ENCODE results near the gene PRKRIP1. TPM values are rescaled to one million over a fixed set of nuclear protein-coding genes. Genes with fewer than 3 reads are reported as not detected.
"Not testable (repeated sequence)": the region's sequence is repeated elsewhere in the genome, so short reads cannot be mapped to it uniquely, and the experiment has no call there.

PRKRIP1 gene
- total RNA-seq, 4 donors from 2014 or later = 24.8 to 97.3 (median 33.6) TPM

GRCh38 chr7:102376964-102377466 lies 19.1 kb upstream of the PRKRIP1 start:
- Histone ChIP-seq H3K4me1 (no peaks in the 10 kb centered on the region), H3K4me3 (no peak overlapping the region), H3K36me3 (peaks cover 0 to 18% (median 9%) of the 10 kb centered on the region in 4 donors), H3K9me3 (no peaks in the 10 kb centered on the region), H3K27ac (no peak overlapping the region), H3K27me3 (no peaks in the 10 kb centered on the region)
- WGBS, 2 donors (ENCODE audit: low coverage in 1 of 2) = 78 to 85% methylated on average over 4 to 6 of the region's 6 CpGs
- TF ChIP-seq POLR2A (IDR thresholded peaks at IDR 0.05) = no peak
- TF ChIP-seq CTCF (IDR thresholded peaks at IDR 0.05) = no peak
- TF ChIP-seq POLR2AphosphoS5 (IDR thresholded peaks at IDR 0.05) = no peak
- no peak for TF ChIP-seq EP300 (IDR thresholded peaks at IDR 0.05; ENCODE audit: low read depth)
- DNase-seq = no peak
- intact Hi-C loops (cut with DNase I; ENCODE audit: low total_unique reads) (no loop called here), in situ Hi-C loops (cut with MboI; ENCODE audit: low pct_ligation_motif_present in 1 of 4, low pct_unique_long_range_greater_than_20kb in 1 of 4, low sequenced_read_pairs in 3 of 4) (loop anchor here in 1 of 4 donors (25.0 kb wide), 1 partner anchor 840 kb away; no protein-coding TSS in a partner anchor)

DNA sequence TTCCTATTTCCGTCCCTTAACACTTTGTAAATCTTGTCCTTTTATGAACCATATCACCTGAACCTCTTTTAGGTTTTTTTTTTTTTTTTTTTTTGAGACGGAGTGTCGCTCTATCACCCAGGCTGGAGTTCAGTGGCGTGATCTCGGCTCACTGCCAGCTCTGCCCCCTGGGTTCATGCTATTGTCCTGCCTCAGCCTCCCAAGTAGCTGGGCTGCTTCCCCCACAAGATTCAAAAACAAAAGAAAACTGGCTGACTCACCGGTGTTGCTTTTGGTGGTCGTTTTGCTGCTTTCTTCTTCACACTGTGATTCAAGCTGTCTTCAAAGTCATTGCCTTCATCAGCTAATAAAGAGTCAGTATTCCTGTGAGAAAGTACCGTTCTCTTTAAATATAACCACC lies 15.3 kb upstream of the PRKRIP1 start:
- in situ Hi-C loops (cut with MboI; ENCODE audit: low pct_ligation_motif_present in 1 of 4, low pct_unique_long_range_greater_than_20kb in 1 of 4, low sequenced_read_pairs in 3 of 4) = loop anchor here in 1 of 4 donors (25.0 kb wide), 1 partner anchor 844 kb away; no protein-coding TSS in a partner anchor
- H3K9me3 ChIP-seq; intact Hi-C loops (cut with DNase I; ENCODE audit: low total_unique reads); H3K4me3 ChIP-seq; H3K27ac ChIP-seq; H3K27me3 ChIP-seq; H3K4me1 ChIP-seq; DNase-seq: not testable (repeated sequence)
- WGBS, 2 donors (ENCODE audit: low coverage in 1 of 2) = 92 to 100% methylated on average over 5 to 8 of the region's 8 CpGs
- peaks cover 0 to 18% (median 7%) of the 10 kb centered on the region in 4 donors for H3K36me3 ChIP-seq

DNA sequence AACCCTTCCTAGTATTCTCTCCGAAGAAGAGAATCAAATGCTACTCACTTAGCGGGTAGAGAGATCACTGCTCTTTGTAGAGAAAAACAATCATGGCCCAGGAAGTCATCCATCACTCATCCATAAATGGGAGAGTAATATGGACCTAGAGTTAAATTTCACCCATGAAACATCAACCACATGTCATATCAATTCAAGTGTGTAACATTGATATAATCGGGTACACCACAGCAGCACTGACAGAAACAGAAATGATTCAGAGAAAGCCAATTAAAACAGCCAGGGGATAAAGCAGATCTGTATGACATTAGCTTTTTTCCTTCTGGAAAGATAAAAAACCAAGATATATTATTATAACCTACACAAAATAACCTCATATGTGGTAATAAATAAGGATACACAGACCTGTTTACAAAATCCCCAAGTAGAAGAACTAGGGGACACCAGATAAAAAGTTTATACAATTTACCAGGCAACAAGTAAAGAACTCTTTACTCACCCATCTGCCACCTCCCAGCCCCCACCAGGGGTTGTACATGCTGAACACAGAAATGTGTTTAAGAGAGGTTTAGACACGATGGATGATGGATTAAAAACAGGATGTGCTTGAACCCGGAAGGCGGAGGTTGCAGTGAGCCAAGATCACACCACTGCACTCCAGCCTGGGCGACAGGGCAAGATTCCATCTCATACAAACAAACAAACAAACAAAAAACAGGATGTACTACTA lies 14.3 kb upstream of the PRKRIP1 start:
- H3K4me3 ChIP-seq; H3K4me1 ChIP-seq; DNase-seq; H3K9me3 ChIP-seq; H3K27ac ChIP-seq; H3K27me3 ChIP-seq; intact Hi-C loops (cut with DNase I; ENCODE audit: low total_unique reads): not testable (repeated sequence)
- in situ Hi-C loops (cut with MboI; ENCODE audit: low pct_ligation_motif_present in 1 of 4, low pct_unique_long_range_greater_than_20kb in 1 of 4, low sequenced_read_pairs in 3 of 4) = loop anchor here in 1 of 4 donors (25.0 kb wide), 1 partner anchor 845 kb away; no protein-coding TSS in a partner anchor
- H3K36me3 ChIP-seq = peaks cover 0 to 15% (median 7%) of the 10 kb centered on the region in 4 donors
- WGBS, 2 donors (ENCODE audit: low coverage in 1 of 2) = 86 to 87% methylated on average over 2 to 7 of the region's 7 CpGs

DNA sequence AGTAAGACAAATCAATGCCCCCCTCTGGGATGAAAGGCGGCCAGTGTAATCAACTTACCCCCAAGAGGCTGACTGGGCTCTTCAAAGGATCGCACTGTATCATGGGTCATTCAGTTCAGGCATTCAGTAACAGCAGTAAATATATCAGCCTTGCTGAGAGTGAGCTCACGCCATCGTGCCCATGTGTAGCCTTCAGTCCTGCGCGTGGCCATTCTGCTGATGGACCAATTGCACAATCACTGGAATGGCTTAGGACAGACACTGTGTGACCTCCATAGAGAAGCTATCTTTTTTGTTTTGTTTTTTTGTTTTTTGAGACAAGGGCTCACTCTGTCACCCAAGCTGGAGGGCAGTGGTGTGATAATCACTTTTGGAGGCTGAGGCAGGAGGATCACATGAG lies 9.1 kb upstream of the PRKRIP1 start:
- no peaks in the 10 kb centered on the region for H3K9me3 ChIP-seq
- TF ChIP-seq CTCF (IDR thresholded peaks at IDR 0.05) (no peak), POLR2A (IDR thresholded peaks at IDR 0.05) (no peak), POLR2AphosphoS5 (IDR thresholded peaks at IDR 0.05) (no peak), EP300 (IDR thresholded peaks at IDR 0.05; ENCODE audit: low read depth) (no peak)
- no peak overlapping the region for H3K4me3 ChIP-seq
- intact Hi-C loops (cut with DNase I; ENCODE audit: low total_unique reads) (no loop called here), in situ Hi-C loops (cut with MboI; ENCODE audit: low pct_ligation_motif_present in 1 of 4, low pct_unique_long_range_greater_than_20kb in 1 of 4, low sequenced_read_pairs in 3 of 4) (loop anchor here in 1 of 4 donors (25.0 kb wide), 1 partner anchor 850 kb away; no protein-coding TSS in a partner anchor)
- WGBS, 2 donors (ENCODE audit: low coverage in 1 of 2) = 96% methylated on average over 6 of the region's 6 CpGs; no CpG with 5 or more reads in 1 of the 2 donors
- no peaks in the 10 kb centered on the region for H3K27me3 ChIP-seq
- no peaks in the 10 kb centered on the region for H3K4me1 ChIP-seq
- H3K36me3 ChIP-seq = no peaks in the 10 kb centered on the region
- H3K27ac ChIP-seq = no peak overlapping the region
- no peak for DNase-seq

GRCh38 chr7:102389810-102390209 lies 6.4 kb upstream of the PRKRIP1 start:
- DNase-seq = no peak
- no peaks in the 10 kb centered on the region for H3K27me3 ChIP-seq
- H3K4me1 ChIP-seq = no peaks in the 10 kb centered on the region
- no peaks in the 10 kb centered on the region for H3K36me3 ChIP-seq
- in situ Hi-C loops (cut with MboI; ENCODE audit: low pct_ligation_motif_present in 1 of 4, low pct_unique_long_range_greater_than_20kb in 1 of 4, low sequenced_read_pairs in 3 of 4) = loop anchor here (5.0 to 25.0 kb wide), 3 partner anchors 105 to 853 kb away; partner anchors contain the start of gene SH2B2 (in 2 of the 4)
- H3K27ac ChIP-seq = no peak overlapping the region
- H3K4me3 ChIP-seq = no peak overlapping the region
- TF ChIP-seq EP300 (IDR thresholded peaks at IDR 0.05; ENCODE audit: low read depth) (no peak), POLR2A (IDR thresholded peaks at IDR 0.05) (no peak), CTCF (IDR thresholded peaks at IDR 0.05) (no peak), POLR2AphosphoS5 (IDR thresholded peaks at IDR 0.05) (no peak)
- intact Hi-C loops (cut with DNase I; ENCODE audit: low total_unique reads) = loop anchor here (2.0 kb wide), 1 partner anchor 109 kb away; no protein-coding TSS in a partner anchor
- WGBS, 2 donors (ENCODE audit: low coverage in 1 of 2) = 82 to 100% methylated on average over 2 to 3 of the region's 3 CpGs
- H3K9me3 ChIP-seq = no peaks in the 10 kb centered on the region
